GM12878 (cell line): ENCODE results near the gene MIA3. TPM values are rescaled to one million over a fixed set of nuclear protein-coding genes. Genes with fewer than 3 reads are reported as not detected.

Source experiments
- ATF2 ChIP-seq: IDR thresholded peaks from 2 replicates; pipeline ENCODE4 v1.6.1; 2012; ENCODE audit warnings: low read length, inconsistent platforms
- BACH1 ChIP-seq: fragments of 450-650 bp; IDR thresholded peaks from 2 replicates; pipeline ENCODE4 v1.6.1; 2017; ENCODE audit warnings: mild to moderate bottlenecking, borderline replicate concordance
- BCLAF1 ChIP-seq: fragments of 450-650 bp; IDR thresholded peaks from 2 replicates; pipeline ENCODE4 v1.6.1; 2017; ENCODE audit warnings: antibody characterized with exemption, mild to moderate bottlenecking, moderate library complexity
- CEBPB ChIP-seq, 2 experiments: fragments of 150-350 bp in 1 of 2; IDR thresholded peaks; 2 replicates each; pipeline ENCODE4 v1.6.1; 2012 to 2014; ENCODE audit warnings: low read depth in 2 of 2, low read length in 2 of 2, borderline replicate concordance in 1 of 2, inconsistent platforms in 1 of 2
- CTCF ChIP-seq, 3 experiments: IDR thresholded peaks in 2 of 3; conservative IDR thresholded peaks in 1 of 3; 2 replicates each; pipeline ENCODE4 v1.5.1; 2011; ENCODE audit warnings: low read depth in 3 of 3, low read length in 3 of 3, mild to moderate bottlenecking in 3 of 3, control low read depth in 2 of 3, moderate library complexity in 2 of 3, inconsistent platforms in 1 of 3, mixed read lengths in 1 of 3; ENCODE audit not compliant: control insufficient read depth in 2 of 3, insufficient read depth in 1 of 3; ENCODE audit errors: extremely low read depth in 1 of 3
- ELK1 ChIP-seq: IDR thresholded peaks from 2 replicates; pipeline ENCODE4 v1.6.1; 2012; ENCODE audit warnings: low read depth, low read length, improper control_type of control experiment
- ESRRA ChIP-seq: IDR thresholded peaks from 2 replicates; pipeline ENCODE4 v1.6.1; 2012; ENCODE audit warnings: mild to moderate bottlenecking, low read length, improper control_type of control experiment
- HDGF ChIP-seq: fragments of 450-650 bp; IDR thresholded peaks from 2 replicates; pipeline ENCODE4 v1.6.1; 2016; ENCODE audit warnings: antibody characterized with exemption
- IRF5 ChIP-seq: fragments of 450-650 bp; IDR thresholded peaks from 2 replicates; pipeline ENCODE4 v1.6.1; 2017; ENCODE audit warnings: borderline replicate concordance
- JUNB ChIP-seq: IDR thresholded peaks from 2 replicates; pipeline ENCODE4 v1.6.1; 2016; ENCODE audit warnings: antibody characterized with exemption, mild to moderate bottlenecking
- MYC ChIP-seq: IDR thresholded peaks from 2 replicates; pipeline ENCODE4 v1.6.1; 2011; ENCODE audit warnings: mild to moderate bottlenecking, low read length, moderate library complexity, inconsistent platforms; ENCODE audit not compliant: insufficient read depth, insufficient replicate concordance, insufficient read length, severe bottlenecking
- NFYB ChIP-seq: IDR thresholded peaks from 2 replicates; pipeline ENCODE4 v1.6.1; 2011; ENCODE audit warnings: low read depth, mild to moderate bottlenecking, low read length, improper control_type of control experiment, moderate library complexity; ENCODE audit not compliant: insufficient read depth
- NR2C1 ChIP-seq: fragments of 450-650 bp; IDR thresholded peaks from 2 replicates; pipeline ENCODE4 v1.6.1; 2017; ENCODE audit warnings: antibody characterized with exemption, mild to moderate bottlenecking, moderate library complexity
- NRF1 ChIP-seq: conservative IDR thresholded peaks from 2 replicates; pipeline ENCODE4 v1.6.1; 2011; ENCODE audit warnings: mild to moderate bottlenecking, low read depth, low read length, improper control_type of control experiment
- POLR2A ChIP-seq: IDR thresholded peaks from 2 replicates; pipeline ENCODE4 v1.6.1; 2011; ENCODE audit warnings: low read depth, mild to moderate bottlenecking, low read length
- RBBP5 ChIP-seq: fragments of 200-600 bp; sonication (generic); conservative IDR thresholded peaks from 2 replicates; pipeline ENCODE4 v1.6.1; 2016
- RELA ChIP-seq: fragments of 450-650 bp; IDR thresholded peaks from 2 replicates; pipeline ENCODE4 v1.8.0; 2014; ENCODE audit warnings: borderline replicate concordance; ENCODE audit not compliant: partially characterized antibody
- RUNX3 ChIP-seq: IDR thresholded peaks from 2 replicates; pipeline ENCODE4 v1.6.1; 2012; ENCODE audit warnings: low read length, inconsistent platforms
- SP1 ChIP-seq: IDR thresholded peaks from one replicate; pipeline ENCODE4 v1.6.1; 2011; ENCODE audit warnings: low read depth, low read length
- TAF1 ChIP-seq: IDR thresholded peaks from 2 replicates; pipeline ENCODE4 v1.6.1; 2011; ENCODE audit warnings: mild to moderate bottlenecking, low read depth, low read length, borderline replicate concordance
- TCF12 ChIP-seq: IDR thresholded peaks from 2 replicates; pipeline ENCODE4 v1.6.1; 2011; ENCODE audit warnings: low read depth, mild to moderate bottlenecking, low read length
- TCF3 ChIP-seq: IDR thresholded peaks from 2 replicates; pipeline ENCODE4 v1.6.1; 2012; ENCODE audit warnings: low read depth, mild to moderate bottlenecking, low read length, borderline replicate concordance; ENCODE audit not compliant: insufficient read depth
- ZNF274 ChIP-seq: IDR thresholded peaks from one replicate; pipeline ENCODE4 v1.8.0; 2011; ENCODE audit not compliant: insufficient read length, insufficient read depth
- ZSCAN29 ChIP-seq: fragments of 450-650 bp; IDR thresholded peaks from 2 replicates; pipeline ENCODE4 v1.6.1; 2017; ENCODE audit warnings: mild to moderate bottlenecking, moderate library complexity
- polyA plus RNA-seq, 11 experiments: library from polyadenylated mRNA; depleted of rRNA in 4 of 11; unstranded in 6 of 11; stranded (reverse) in 5 of 11; fragments of >200 nt; fragmentation: Nextera tagmentation in 4 of 11; fragmentation: Illumina TruSeq in 1 of 11; extraction: Ambion mirVana in 4 of 11; extraction: Trizol in 1 of 11; gene quantifications; 1 replicate in 1 of 11; 2 replicates in 10 of 11; pipeline versions ENCODE4 v1.2.1 to v1.2.3, GENCODE V29; 2011 to 2016; ENCODE audit warnings: inconsistent platforms in 2 of 11, missing spikeins in 2 of 11, low read depth in 1 of 11
- total RNA-seq, 4 experiments: library from RNA; depleted of rRNA in 3 of 4; stranded (reverse); fragments of >200 nt in 3 of 4; fragmentation: Illumina TruSeq in 1 of 4; extraction: Trizol in 1 of 4; gene quantifications; 2 replicates each; pipeline versions ENCODE4 v1.2.1 to v1.2.3, GENCODE V29; 2013 to 2021

Gene MIA3
- total and polyA plus RNA-seq, 10 of the 15 experiments (the other 5 are each of a cell fraction or from before 2014, with no cell fraction given), result 12.9 to 50.8 (median 30.3) TPM

GRCh38 chr1:222654849-222655248 lies 37.0 kb downstream of the MIA3 start (continued):
- TF ChIP-seq RELA, result no peak
- no peak for TF ChIP-seq NFYB
- peak; percentile 99 for TF ChIP-seq RUNX3
- TF ChIP-seq ATF2, result peak; percentile 98
- no peak for TF ChIP-seq BCLAF1
- no peak for TF ChIP-seq SP1
- no peak for TF ChIP-seq POLR2A
- no peak for TF ChIP-seq TCF12
- TF ChIP-seq TAF1, result 0 out of 2 replicates have a peak, but pooled peaks have one; percentile 20
- TF ChIP-seq CTCF (IDR thresholded peaks at IDR 0.05 in 2 of 3, conservative IDR thresholded peaks at IDR 0.05 in 1 of 3; ENCODE audit: control insufficient read depth in 2 of 3, extremely low read depth in 1 of 3, insufficient read depth in 1 of 3, low read depth in 3 of 3, low read length in 3 of 3), result peak; percentile 24 to 38 (median 36); a peak in 5 of 6 replicates
- no peak for TF ChIP-seq ELK1
- no peak for TF ChIP-seq TCF3
- no peak for TF ChIP-seq ZSCAN29
- no peak for TF ChIP-seq NRF1
- no peak for TF ChIP-seq HDGF
- no peak for TF ChIP-seq BACH1
- TF ChIP-seq IRF5, result no peak
- TF ChIP-seq MYC, result no peak
- no peak for TF ChIP-seq ZNF274
- TF ChIP-seq CEBPB (IDR thresholded peaks at IDR 0.05; ENCODE audit: borderline replicate concordance in 1 of 2, low read depth in 2 of 2, low read length in 2 of 2), result peak in 1 of 2 experiments; percentile 83; a peak in 1 of 4 replicates
- no peak for TF ChIP-seq ESRRA
- TF ChIP-seq RBBP5, result no peak
- peak; percentile 80 for TF ChIP-seq JUNB
- no peak for TF ChIP-seq NR2C1
